Lower leg skin (tissue), 3 donors: ENCODE results near the gene CNOT1.

Experiments
- POLR2A ChIP-seq, 2 donors: fragments of 450-650 bp; IDR thresholded peaks; one replicate each; pipeline ENCODE4 v1.6.1; 2016 to 2017; ENCODE audit warnings: antibody characterized with exemption in 2 of 2, mild to moderate bottlenecking in 1 of 2, moderate library complexity in 1 of 2
- TF ChIP-seq, protein P1 (sequence below), 3 donors: fragments of 450-650 bp; IDR thresholded peaks; one replicate each; pipeline ENCODE4 v1.5.1; 2016; ENCODE audit warnings: antibody characterized with exemption in 3 of 3, mild to moderate bottlenecking in 3 of 3, moderate library complexity in 2 of 3

GRCh38 chr16:58577141-58577540, 52.5 kb downstream of the CNOT1 start:
- TF ChIP-seq, protein P1, sequence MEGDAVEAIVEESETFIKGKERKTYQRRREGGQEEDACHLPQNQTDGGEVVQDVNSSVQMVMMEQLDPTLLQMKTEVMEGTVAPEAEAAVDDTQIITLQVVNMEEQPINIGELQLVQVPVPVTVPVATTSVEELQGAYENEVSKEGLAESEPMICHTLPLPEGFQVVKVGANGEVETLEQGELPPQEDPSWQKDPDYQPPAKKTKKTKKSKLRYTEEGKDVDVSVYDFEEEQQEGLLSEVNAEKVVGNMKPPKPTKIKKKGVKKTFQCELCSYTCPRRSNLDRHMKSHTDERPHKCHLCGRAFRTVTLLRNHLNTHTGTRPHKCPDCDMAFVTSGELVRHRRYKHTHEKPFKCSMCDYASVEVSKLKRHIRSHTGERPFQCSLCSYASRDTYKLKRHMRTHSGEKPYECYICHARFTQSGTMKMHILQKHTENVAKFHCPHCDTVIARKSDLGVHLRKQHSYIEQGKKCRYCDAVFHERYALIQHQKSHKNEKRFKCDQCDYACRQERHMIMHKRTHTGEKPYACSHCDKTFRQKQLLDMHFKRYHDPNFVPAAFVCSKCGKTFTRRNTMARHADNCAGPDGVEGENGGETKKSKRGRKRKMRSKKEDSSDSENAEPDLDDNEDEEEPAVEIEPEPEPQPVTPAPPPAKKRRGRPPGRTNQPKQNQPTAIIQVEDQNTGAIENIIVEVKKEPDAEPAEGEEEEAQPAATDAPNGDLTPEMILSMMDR (IDR thresholded peaks at IDR 0.05): no peak
- TF ChIP-seq POLR2A (IDR thresholded peaks at IDR 0.05): no peak
